GM23248 (cell line): ENCODE results near the gene ZCCHC24. TPM values are rescaled to one million over a fixed set of nuclear protein-coding genes. Genes with fewer than 3 reads are reported as not detected.

Experiments
- DNase-seq: peaks from one replicate; pipeline ENCODE4 v3.0.0-alpha.2; 2015
- H2AFZ ChIP-seq: fragments of 200-600 bp; sonication (generic); 2 replicates; pipeline ENCODE4 v1.6.1; 2016; ENCODE audit warnings: antibody characterized with exemption
- H3F3A ChIP-seq: fragments of 200-600 bp; sonication (generic); 2 replicates; pipeline ENCODE4 v1.6.1; 2016; ENCODE audit warnings: mild to moderate bottlenecking, antibody characterized with exemption, mixed run types; ENCODE audit not compliant: insufficient read depth
- H3K27ac ChIP-seq: fragments of 200-600 bp; sonication (generic); 2 replicates; pipeline ENCODE4 v1.5.1; 2016; ENCODE audit warnings: mild to moderate bottlenecking
- H3K27me3 ChIP-seq: fragments of 200-600 bp; sonication (generic); replicated peaks from 2 replicates; pipeline ENCODE4 v1.6.1; 2016; ENCODE audit warnings: mild to moderate bottlenecking; ENCODE audit not compliant: insufficient read depth
- H3K36me3 ChIP-seq: fragments of 200-600 bp; sonication (generic); 2 replicates; pipeline ENCODE4 v1.6.1; 2016; ENCODE audit warnings: low read depth, mild to moderate bottlenecking
- H3K4me1 ChIP-seq: fragments of 200-600 bp; sonication (generic); 2 replicates; pipeline ENCODE4 v1.6.1; 2016; ENCODE audit warnings: mild to moderate bottlenecking; ENCODE audit not compliant: insufficient read depth
- H3K4me2 ChIP-seq: fragments of 200-600 bp; sonication (generic); one replicate; pipeline ENCODE4 v1.6.1; 2016; ENCODE audit warnings: mild to moderate bottlenecking; ENCODE audit not compliant: unreplicated experiment
- H3K4me3 ChIP-seq: fragments of 200-600 bp; sonication (generic); 2 replicates; pipeline ENCODE4 v1.5.1; 2016; ENCODE audit warnings: mild to moderate bottlenecking
- H3K79me2 ChIP-seq: fragments of 200-600 bp; sonication (generic); 2 replicates; pipeline ENCODE4 v1.6.1; 2016; ENCODE audit warnings: mild to moderate bottlenecking; ENCODE audit not compliant: insufficient read depth
- H3K9ac ChIP-seq: fragments of 200-600 bp; sonication (generic); 2 replicates; pipeline ENCODE4 v1.6.1; 2016; ENCODE audit warnings: mild to moderate bottlenecking
- H3K9me2 ChIP-seq: fragments of 200-600 bp; sonication (generic); 2 replicates; pipeline ENCODE4 v1.6.1; 2016; ENCODE audit warnings: mixed run types, mild to moderate bottlenecking, moderate library complexity; ENCODE audit not compliant: insufficient read depth
- H3K9me3 ChIP-seq: fragments of 200-600 bp; sonication (generic); one replicate; pipeline ENCODE4 v1.6.1; 2017; ENCODE audit warnings: low read depth
- H4K20me1 ChIP-seq: fragments of 200-600 bp; sonication (generic); 2 replicates; pipeline ENCODE4 v1.6.0; 2016; ENCODE audit not compliant: insufficient read depth
- EZH2 ChIP-seq: fragments of 200-600 bp; sonication (generic); IDR thresholded peaks from 2 replicates; pipeline ENCODE4 v1.6.1; 2018; ENCODE audit warnings: antibody characterized with exemption, mild to moderate bottlenecking; ENCODE audit not compliant: insufficient read depth, poor library complexity, severe bottlenecking
- EZH2phosphoT487 ChIP-seq: fragments of 200-600 bp; sonication (generic); IDR thresholded peaks from 2 replicates; pipeline ENCODE4 v1.6.1; 2018; ENCODE audit warnings: antibody characterized with exemption, moderate library complexity, mild to moderate bottlenecking, low read depth; ENCODE audit not compliant: insufficient read depth
- WGBS, 2 experiments: methylation state at CpG; one replicate each; pipeline ENCODE4 v1.1.6; 2015 to 2017; ENCODE audit warnings: low lambda C conversion rate in 2 of 2, low coverage in 1 of 2; ENCODE audit errors: missing lambda C conversion rate in 2 of 2; 5-methylcytosine and 5-hydroxymethylcytosine counted together
- in situ Hi-C: fragments of 300-500 bp; cut with MboI; formaldehyde crosslinking; loops from 2 replicates; pipeline ENCODE4 v1.15.0; 2020
- polyA plus RNA-seq: library from polyadenylated mRNA; unstranded; fragments of >200 nt; fragmentation: Nextera tagmentation; extraction: Ambion mirVana; gene quantifications from 2 replicates; pipeline ENCODE4 v1.2.1, GENCODE V29; 2016
- total RNA-seq: library from RNA; depleted of rRNA; stranded (reverse); fragments of >200 nt; shearing (Covaris generic); gene quantifications from 2 replicates; pipeline ENCODE4 v1.2.3, GENCODE V29; 2014

The ZCCHC24 gene
- total and polyA plus RNA-seq, 2 experiments from 2014 or later: 29.3 to 30.3 TPM

DNA sequence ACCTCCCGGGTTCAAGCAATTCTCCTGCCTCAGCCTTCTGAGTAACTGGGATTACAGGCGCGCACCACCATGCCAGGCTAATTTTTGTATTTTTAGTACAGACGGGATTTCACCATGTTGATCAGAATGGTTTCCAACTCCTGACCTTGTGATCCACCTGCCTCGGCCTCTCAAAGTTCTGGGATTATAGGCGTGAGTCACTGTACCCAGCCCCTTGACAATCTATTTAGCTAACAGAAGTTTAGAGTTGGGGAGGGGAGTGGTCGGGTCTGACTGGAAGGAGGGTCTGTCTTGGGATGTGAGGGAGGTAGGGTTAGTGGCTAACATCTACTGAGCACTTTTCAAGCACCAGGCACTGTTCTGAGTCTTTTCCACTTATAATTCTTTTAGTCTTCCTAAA is 27.0 kb upstream of the ZCCHC24 start:
- Histone ChIP-seq H4K20me1 (no peaks in the 10 kb centered on the region), H3K27me3 (no peaks in the 10 kb centered on the region), H3F3A (no peaks in the 10 kb centered on the region), H3K4me2 (no peak overlapping the region), H3K9ac (no peak overlapping the region), H3K79me2 (no peaks in the 10 kb centered on the region), H3K36me3 (no peaks in the 10 kb centered on the region), H3K4me1 (no peaks in the 10 kb centered on the region), H3K4me3 (no peak overlapping the region), H3K9me3 (no peaks in the 10 kb centered on the region), H3K9me2 (no peaks in the 10 kb centered on the region), H2AFZ (no peak overlapping the region), H3K27ac (no peak overlapping the region)
- in situ Hi-C loops: no loop called here
- WGBS, 2 experiments: 84 to 87% methylated on average over 7 of the region's 7 CpGs
- no peak for DNase-seq
- TF ChIP-seq EZH2 (no peak), EZH2phosphoT487 (no peak)

DNA sequence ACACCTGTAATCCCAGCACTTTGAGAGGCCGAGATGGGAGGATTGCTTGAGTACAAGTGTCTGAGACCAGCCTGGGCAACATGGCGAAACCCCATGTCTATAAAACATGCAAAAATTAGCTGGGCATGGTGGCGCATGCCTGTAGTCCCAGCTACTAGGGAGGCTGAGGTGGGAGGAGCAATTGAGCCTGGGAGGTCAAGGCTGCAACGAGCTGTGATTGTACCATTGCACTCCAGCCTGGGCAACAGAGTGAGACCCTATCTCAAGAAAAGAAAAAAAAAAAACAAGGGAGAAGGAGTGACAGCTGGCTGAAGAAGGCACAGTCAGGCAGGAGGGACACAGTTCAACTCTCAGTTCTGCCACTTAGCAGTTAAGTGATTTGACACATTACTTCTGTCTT is 26.4 kb upstream of the ZCCHC24 start:
- H2AFZ ChIP-seq: no peak overlapping the region
- no peak overlapping the region for H3K9ac ChIP-seq
- peaks cover 2% of the 10 kb centered on the region; the same call in 1 of the 2 replicates for H3F3A ChIP-seq
- H3K4me1 ChIP-seq: peaks cover 5% of the 10 kb centered on the region
- H3K4me3 ChIP-seq: no peak overlapping the region
- no peaks in the 10 kb centered on the region for H3K9me3 ChIP-seq
- no peaks in the 10 kb centered on the region for H3K79me2 ChIP-seq
- H3K9me2 ChIP-seq: no peaks in the 10 kb centered on the region
- H4K20me1 ChIP-seq: no peaks in the 10 kb centered on the region
- H3K27ac ChIP-seq: no peak overlapping the region
- no peaks in the 10 kb centered on the region for H3K27me3 ChIP-seq
- 84% methylated on average over 4 of the region's 4 CpGs for WGBS, 2 experiments
- TF ChIP-seq EZH2phosphoT487 (no peak), EZH2 (no peak)
- DNase-seq: no peak
- no peak overlapping the region for H3K4me2 ChIP-seq
- in situ Hi-C loops: no loop called here
- no peaks in the 10 kb centered on the region for H3K36me3 ChIP-seq

DNA sequence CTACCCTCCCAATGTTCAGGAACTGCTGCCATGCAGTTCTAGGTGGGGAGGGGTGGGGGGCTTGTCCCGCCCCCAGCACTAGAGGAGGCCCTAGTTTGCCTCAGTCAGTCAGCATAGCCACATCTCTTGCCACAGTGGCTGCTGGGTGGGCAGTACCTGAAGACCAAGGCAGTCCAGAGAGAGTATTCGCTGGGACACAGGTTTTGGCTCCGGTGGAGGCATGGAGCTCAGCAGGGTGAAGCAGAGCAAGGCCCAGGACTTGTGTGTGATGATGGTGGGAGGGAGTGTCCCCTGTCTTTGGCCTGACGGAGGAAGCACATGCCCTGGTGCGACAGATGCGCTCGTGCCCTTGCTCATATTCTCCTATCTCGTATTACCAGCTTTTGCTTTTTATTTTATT is 24.7 kb upstream of the ZCCHC24 start:
- Histone ChIP-seq H3K4me1 (peaks cover 8% of the 10 kb centered on the region), H3K4me2 (no peak overlapping the region), H4K20me1 (no peaks in the 10 kb centered on the region), H3K27ac (no peak overlapping the region), H3K9me2 (no peaks in the 10 kb centered on the region), H3K27me3 (no peaks in the 10 kb centered on the region), H3K9ac (no peak overlapping the region), H3K4me3 (no peak overlapping the region), H3K79me2 (no peaks in the 10 kb centered on the region), H3K9me3 (no peaks in the 10 kb centered on the region), H3K36me3 (no peaks in the 10 kb centered on the region), H2AFZ (no peak overlapping the region), H3F3A (peaks cover 4% of the 10 kb centered on the region; the same call in 1 of the 2 replicates)
- no peak for DNase-seq
- TF ChIP-seq EZH2phosphoT487 (no peak), EZH2 (no peak)
- WGBS, 2 experiments: 89 to 93% methylated on average over 8 of the region's 8 CpGs
- in situ Hi-C loops: no loop called here

DNA sequence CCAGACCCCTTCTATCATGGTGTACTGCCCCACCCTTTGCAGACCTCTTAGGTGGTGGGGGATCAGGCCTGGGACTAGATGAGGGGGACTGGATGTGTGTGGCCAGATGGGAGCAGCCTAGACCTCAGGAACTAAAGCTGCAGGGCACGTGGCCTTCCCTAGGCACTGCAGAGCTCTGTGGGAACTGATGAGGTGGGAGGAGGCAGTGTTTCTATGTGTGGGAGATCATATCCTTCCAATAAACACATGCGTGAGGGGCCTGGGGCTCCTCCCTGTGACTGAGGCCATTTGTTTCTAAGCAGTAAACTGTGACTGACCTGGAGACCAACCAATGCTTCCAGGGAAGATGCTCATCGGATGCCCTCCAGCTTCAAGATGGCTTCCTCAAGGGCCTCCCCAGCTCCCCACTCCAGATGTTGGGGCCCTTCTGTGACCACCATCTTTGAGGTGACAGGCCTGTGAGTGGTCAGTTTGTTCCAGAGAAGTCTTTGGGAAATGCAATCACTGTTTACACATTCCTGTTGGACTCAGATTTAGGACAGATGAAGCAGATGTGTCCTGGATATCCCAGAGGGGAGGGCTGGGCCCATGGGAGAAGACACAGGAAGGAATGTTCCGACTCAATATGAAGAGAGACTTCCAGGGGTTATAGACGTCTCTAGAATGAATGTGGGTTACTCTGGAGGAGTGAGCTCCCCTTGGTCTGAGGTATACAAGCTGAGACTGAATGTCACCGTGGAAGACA is 23.6 kb upstream of the ZCCHC24 start:
- Histone ChIP-seq H3K79me2 (no peaks in the 10 kb centered on the region), H3K36me3 (no peaks in the 10 kb centered on the region), H3K4me3 (no peak overlapping the region), H3K27me3 (no peaks in the 10 kb centered on the region), H3F3A (peaks cover 4% of the 10 kb centered on the region; the same call in 1 of the 2 replicates), H3K4me2 (no peak overlapping the region), H3K9me3 (no peaks in the 10 kb centered on the region), H3K9me2 (no peaks in the 10 kb centered on the region), H3K4me1 (peaks cover 8% of the 10 kb centered on the region), H3K27ac (no peak overlapping the region), H3K9ac (no peak overlapping the region), H2AFZ (no peak overlapping the region), H4K20me1 (no peaks in the 10 kb centered on the region)
- WGBS, 2 experiments: 81 to 85% methylated on average over 6 of the region's 6 CpGs
- in situ Hi-C loops: no loop called here
- no peak for DNase-seq
- TF ChIP-seq EZH2phosphoT487 (no peak), EZH2 (no peak)

DNA sequence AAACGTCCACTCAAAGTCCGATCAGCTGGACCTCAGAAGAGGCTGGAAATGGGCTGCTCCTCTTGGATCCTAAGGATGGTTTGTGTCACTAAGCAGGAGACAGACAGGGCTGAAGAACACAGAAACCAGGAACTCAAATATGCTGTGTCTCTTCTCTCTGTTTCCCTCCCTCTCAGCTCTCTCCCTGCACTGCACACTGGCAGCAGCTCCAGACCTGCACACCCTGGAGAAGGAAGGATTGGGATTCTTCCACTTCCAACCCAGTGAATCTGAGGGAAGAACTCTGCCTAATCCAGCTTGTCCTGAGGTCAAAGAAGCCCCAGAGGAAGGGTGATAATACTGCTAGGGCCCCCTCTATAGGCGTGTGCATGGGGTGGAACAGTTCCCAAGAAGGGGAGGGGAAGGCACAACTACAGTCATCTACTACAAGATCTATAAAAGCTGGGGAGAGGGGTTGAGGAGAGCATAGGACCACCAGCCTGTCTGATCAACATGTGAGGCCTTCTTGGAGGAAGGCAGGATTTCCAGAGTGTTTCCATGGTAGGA is 22.7 kb upstream of the ZCCHC24 start:
- Histone ChIP-seq H3K36me3 (no peaks in the 10 kb centered on the region), H4K20me1 (no peaks in the 10 kb centered on the region), H3K4me3 (no peak overlapping the region), H3F3A (peaks cover 4% of the 10 kb centered on the region; the same call in 1 of the 2 replicates), H3K9me3 (no peaks in the 10 kb centered on the region), H3K9me2 (no peaks in the 10 kb centered on the region), H2AFZ (peak overlapping the region; percentile 51), H3K27ac (no peak overlapping the region), H3K27me3 (no peaks in the 10 kb centered on the region), H3K79me2 (no peaks in the 10 kb centered on the region), H3K9ac (no peak overlapping the region), H3K4me1 (peaks cover 8% of the 10 kb centered on the region), H3K4me2 (no peak overlapping the region)
- WGBS, 2 experiments: 46 to 54% methylated on average over 3 of the region's 3 CpGs
- DNase-seq: no peak
- in situ Hi-C loops: no loop called here
- TF ChIP-seq EZH2phosphoT487: no peak
- TF ChIP-seq EZH2: no peak
